ENCODE data around the gene SHB. TPM values are rescaled to one million over a fixed set of nuclear protein-coding genes. Genes with fewer than 3 reads are reported as not detected.
A peak's percentile ranks its signal among the peaks of the same experiment; 100 is the strongest.

SHB gene
- total and polyA plus RNA-seq, 2 of the 13 experiments (the other 11 are each of a cell fraction or from before 2014, with no cell fraction given): 19.4 to 20.7 TPM

- no peak for TF ChIP-seq ZNF576 (CRISPR knock-in tag; IDR thresholded peaks at IDR 0.05)
- TF ChIP-seq REXO4 (CRISPR knock-in tag; IDR thresholded peaks at IDR 0.05; ENCODE audit: borderline replicate concordance): no peak
- TF ChIP-seq KDM5B (CRISPR knock-in tag; IDR thresholded peaks at IDR 0.05; ENCODE audit: borderline replicate concordance): no peak; the same call in 1 of the 2 replicates
- TF ChIP-seq ZNF598 (CRISPR knock-in tag; IDR thresholded peaks at IDR 0.05; ENCODE audit: borderline replicate concordance): no peak
- TF ChIP-seq NFE2 (CRISPR knock-in tag; IDR thresholded peaks at IDR 0.05): no peak
- TF ChIP-seq ZFAT (CRISPR knock-in tag; conservative IDR thresholded peaks at IDR 0.05): no peak
- TF ChIP-seq ZSCAN25 (CRISPR knock-in tag; IDR thresholded peaks at IDR 0.05): peak; percentile 78; the same call in 1 of the 2 replicates
- no peak for TF ChIP-seq ZNF678 (CRISPR knock-in tag; IDR thresholded peaks at IDR 0.05)
- TF ChIP-seq TSC22D2 (CRISPR knock-in tag; IDR thresholded peaks at IDR 0.05; ENCODE audit: borderline replicate concordance): peak; percentile 93; the same call in 1 of the 2 replicates
- peak; percentile 35; the same call in 1 of the 2 replicates for TF ChIP-seq ZNF720 (CRISPR knock-in tag; IDR thresholded peaks at IDR 0.05)
- TF ChIP-seq ELF4 (CRISPR knock-in tag; IDR thresholded peaks at IDR 0.05; ENCODE audit: borderline replicate concordance): no peak
- peak; percentile 83 for TF ChIP-seq MIXL1 (CRISPR knock-in tag; IDR thresholded peaks at IDR 0.05)
- TF ChIP-seq SAFB2 (CRISPR knock-in tag; IDR thresholded peaks at IDR 0.05; ENCODE audit: borderline replicate concordance, low read depth): no peak; the same call in 1 of the 2 replicates
- TF ChIP-seq ZNF382 (CRISPR knock-in tag; IDR thresholded peaks at IDR 0.05; ENCODE audit: borderline replicate concordance): no peak
- TF ChIP-seq CBX1 (IDR thresholded peaks at IDR 0.05; ENCODE audit: low read depth): no peak
- TF ChIP-seq ZNF263 (CRISPR knock-in tag; IDR thresholded peaks at IDR 0.05): peak; percentile 97
- TF ChIP-seq KDM3A (CRISPR knock-in tag; IDR thresholded peaks at IDR 0.05; ENCODE audit: low read depth): peak; percentile 80
- TF ChIP-seq ZBTB7A (CRISPR knock-in tag; IDR thresholded peaks at IDR 0.05): no peak; the same call in 1 of the 2 replicates
- TF ChIP-seq FOXO1 (CRISPR knock-in tag; IDR thresholded peaks at IDR 0.05): peak; percentile 86; the same call in 1 of the 2 replicates
- TF ChIP-seq GATAD2A (CRISPR knock-in tag; IDR thresholded peaks at IDR 0.05): peak; percentile 97
- no peak; the same call in 1 of the 2 replicates for TF ChIP-seq ARHGAP35 (CRISPR knock-in tag; IDR thresholded peaks at IDR 0.05; ENCODE audit: borderline replicate concordance)
- no peak for TF ChIP-seq SNAPC2 (CRISPR knock-in tag; IDR thresholded peaks at IDR 0.05)
- no peak for TF ChIP-seq USF2 (IDR thresholded peaks at IDR 0.05; ENCODE audit: low read depth, low read length)
- 0 out of 2 replicates have a peak, but pooled peaks have one; percentile 42 for TF ChIP-seq USF2 (CRISPR knock-in tag; IDR thresholded peaks at IDR 0.05; ENCODE audit: borderline replicate concordance)
- TF ChIP-seq ZNF235 (CRISPR knock-in tag; IDR thresholded peaks at IDR 0.05; ENCODE audit: borderline replicate concordance): 0 out of 2 replicates have a peak, but pooled peaks have one; percentile 71
- peak; percentile 91 for TF ChIP-seq EP300 (IDR thresholded peaks at IDR 0.05; ENCODE audit: low read depth in 2 of 2, low read length in 2 of 2)
- peak; percentile 95 for TF ChIP-seq EP300 (CRISPR knock-in tag; IDR thresholded peaks at IDR 0.05; ENCODE audit: borderline replicate concordance)
- peak; percentile 66 for TF ChIP-seq GFI1 (CRISPR knock-in tag; IDR thresholded peaks at IDR 0.05; ENCODE audit: borderline replicate concordance)
- TF ChIP-seq ZBTB42 (CRISPR knock-in tag; IDR thresholded peaks at IDR 0.05): peak; percentile 73; the same call in 1 of the 2 replicates
- TF ChIP-seq ZNF317 (CRISPR knock-in tag; IDR thresholded peaks at IDR 0.05): peak; percentile 86
Measured at GRCh38 chr9:38047301-38048251, 21.5 kb downstream of the SHB start (continued).

All from HepG2 (cell line).